Epithelial cell of proximal tubule (primary cell): ENCODE measurements around the gene PLCB1. TPM values are rescaled to one million over a fixed set of nuclear protein-coding genes. Genes with fewer than 3 reads are reported as not detected.

Experiments
- DNase-seq: peaks from one replicate; pipeline ENCODE4 v3.0.0-alpha.2; 2011; ENCODE audit warnings: low read depth
- H3K4me3 ChIP-seq: 2 replicates; pipeline ENCODE4 v1.5.1; 2011; ENCODE audit warnings: low read depth, mild to moderate bottlenecking, low read length
- total RNA-seq: library from RNA; depleted of rRNA; stranded (reverse); fragments of >200 nt; gene quantifications from 2 replicates; pipeline ENCODE4 v1.2.3, GENCODE V29; 2015
- TF ChIP-seq, protein P1 (sequence below): conservative IDR thresholded peaks from 2 replicates; pipeline ENCODE4 v1.5.1; 2012; ENCODE audit warnings: low read depth, mild to moderate bottlenecking, low read length

The PLCB1 gene
- total RNA-seq, 1 donor from 2014 or later: 2.2 TPM

DNA sequence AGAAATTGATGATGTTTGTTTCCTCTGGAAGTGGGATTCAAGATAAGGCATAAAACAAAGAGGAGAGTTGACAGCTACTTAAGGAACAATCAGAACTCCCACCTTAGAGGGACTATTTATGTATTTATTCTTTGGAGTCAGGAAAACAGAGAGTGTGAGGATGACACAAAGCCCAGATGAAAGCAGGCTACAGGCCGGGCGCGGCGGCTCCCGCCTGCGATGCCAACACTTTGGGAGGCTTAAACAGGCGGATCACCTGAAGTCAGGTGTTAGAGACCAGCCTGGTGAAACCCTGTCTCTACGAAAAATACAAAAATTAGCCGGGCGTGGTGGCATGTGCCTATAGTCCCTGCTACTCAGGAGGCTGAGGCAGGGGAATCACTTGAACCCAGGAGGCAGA lies 543.8 kb downstream of the PLCB1 start:
- DNase-seq: no peak
- TF ChIP-seq, protein P1, sequence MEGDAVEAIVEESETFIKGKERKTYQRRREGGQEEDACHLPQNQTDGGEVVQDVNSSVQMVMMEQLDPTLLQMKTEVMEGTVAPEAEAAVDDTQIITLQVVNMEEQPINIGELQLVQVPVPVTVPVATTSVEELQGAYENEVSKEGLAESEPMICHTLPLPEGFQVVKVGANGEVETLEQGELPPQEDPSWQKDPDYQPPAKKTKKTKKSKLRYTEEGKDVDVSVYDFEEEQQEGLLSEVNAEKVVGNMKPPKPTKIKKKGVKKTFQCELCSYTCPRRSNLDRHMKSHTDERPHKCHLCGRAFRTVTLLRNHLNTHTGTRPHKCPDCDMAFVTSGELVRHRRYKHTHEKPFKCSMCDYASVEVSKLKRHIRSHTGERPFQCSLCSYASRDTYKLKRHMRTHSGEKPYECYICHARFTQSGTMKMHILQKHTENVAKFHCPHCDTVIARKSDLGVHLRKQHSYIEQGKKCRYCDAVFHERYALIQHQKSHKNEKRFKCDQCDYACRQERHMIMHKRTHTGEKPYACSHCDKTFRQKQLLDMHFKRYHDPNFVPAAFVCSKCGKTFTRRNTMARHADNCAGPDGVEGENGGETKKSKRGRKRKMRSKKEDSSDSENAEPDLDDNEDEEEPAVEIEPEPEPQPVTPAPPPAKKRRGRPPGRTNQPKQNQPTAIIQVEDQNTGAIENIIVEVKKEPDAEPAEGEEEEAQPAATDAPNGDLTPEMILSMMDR: no peak
- no peak overlapping the region for H3K4me3 ChIP-seq

DNA sequence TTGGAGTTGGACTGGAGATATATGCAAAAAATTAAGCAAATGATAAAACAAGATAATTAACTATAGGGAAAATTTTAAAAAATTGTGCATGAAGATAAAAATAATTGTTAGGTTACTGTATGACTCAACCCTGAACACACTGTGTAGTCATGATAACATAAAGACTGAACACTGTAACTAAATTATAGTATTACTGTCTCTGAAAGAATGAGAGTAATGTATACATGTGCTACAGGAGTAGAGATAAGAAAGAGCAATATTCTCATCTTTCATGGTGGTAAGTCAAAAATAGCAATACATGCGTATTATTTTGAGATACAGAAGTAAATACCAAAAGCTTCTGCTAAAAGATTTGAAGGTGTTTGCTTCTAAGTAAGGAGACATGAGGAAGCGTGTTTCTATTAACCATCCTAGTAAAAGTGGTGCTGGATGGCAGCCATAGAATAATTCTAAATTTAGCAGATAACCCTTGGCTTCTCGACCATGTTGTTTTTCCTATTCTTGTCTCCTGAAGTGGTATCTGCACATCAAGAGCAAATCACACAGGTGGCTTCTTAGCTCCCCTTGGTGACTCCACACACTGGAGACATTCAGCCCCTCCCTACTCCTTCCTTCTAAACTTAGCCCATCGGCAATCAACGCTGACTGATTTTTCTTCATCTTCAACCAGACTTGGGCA lies 546.2 kb downstream of the PLCB1 start:
- DNase-seq: no peak
- TF ChIP-seq, protein P1: no peak
- no peak overlapping the region for H3K4me3 ChIP-seq

DNA sequence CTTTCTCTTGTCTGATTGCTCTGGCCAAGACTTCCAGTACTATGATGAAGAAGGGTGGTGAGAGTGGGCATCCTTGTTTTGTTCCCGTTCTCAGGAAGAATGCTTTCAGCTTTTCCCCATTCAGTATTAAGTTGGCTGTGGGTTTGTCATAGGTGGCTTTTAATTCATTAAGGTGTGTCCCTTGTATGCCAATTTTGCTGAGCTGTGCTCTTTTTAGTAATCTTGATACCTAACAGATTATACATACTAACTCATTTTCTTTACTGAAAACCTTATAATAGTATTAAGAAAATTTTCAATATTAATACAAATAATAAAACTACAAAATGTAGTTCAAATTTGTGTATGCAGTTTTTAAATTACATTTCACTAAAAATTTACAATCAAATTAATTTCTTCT lies 557.3 kb downstream of the PLCB1 start:
- no peak for DNase-seq
- no peak overlapping the region for H3K4me3 ChIP-seq
- TF ChIP-seq, protein P1: no peak

DNA sequence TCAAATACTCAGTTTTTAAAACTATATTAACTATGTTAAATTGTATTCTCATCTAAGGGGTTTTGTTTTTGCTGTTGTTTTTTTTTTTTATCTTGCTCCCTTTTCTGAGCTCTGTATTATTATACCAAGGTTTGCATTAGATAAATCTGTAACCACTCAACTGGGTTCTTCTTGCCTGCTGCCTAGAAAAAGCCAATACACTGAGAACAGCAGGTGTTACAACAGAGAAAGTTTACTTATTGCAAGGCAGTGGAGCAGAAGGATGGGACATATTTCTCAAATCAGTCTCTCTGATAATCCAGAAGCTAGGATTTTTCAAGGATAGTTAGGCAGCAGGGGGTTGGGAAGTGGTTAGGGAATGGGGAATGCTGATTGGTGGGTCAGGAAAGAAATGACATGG lies 558.0 kb downstream of the PLCB1 start:
- DNase-seq: no peak
- no peak overlapping the region for H3K4me3 ChIP-seq
- TF ChIP-seq, protein P1: no peak

DNA sequence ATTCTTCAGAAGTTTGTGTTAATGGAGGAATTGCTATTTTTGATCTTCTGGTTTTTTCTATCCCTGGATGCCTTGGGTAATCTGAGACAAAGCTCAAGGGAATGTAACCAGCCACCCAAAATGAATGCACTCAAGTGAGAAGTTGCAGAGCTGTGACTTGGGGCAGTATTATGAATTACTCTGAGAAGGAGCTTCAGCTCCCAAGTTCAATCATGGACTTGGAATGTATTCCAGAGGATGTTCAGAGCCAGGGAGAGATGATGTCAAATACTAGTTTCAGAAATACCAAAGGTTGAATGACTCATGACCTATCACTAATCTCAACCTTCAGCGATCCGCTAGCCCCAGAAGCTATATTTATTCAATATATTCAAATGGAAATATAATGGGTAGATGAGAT lies 561.6 kb downstream of the PLCB1 start:
- DNase-seq: peak; percentile 15

DNA sequence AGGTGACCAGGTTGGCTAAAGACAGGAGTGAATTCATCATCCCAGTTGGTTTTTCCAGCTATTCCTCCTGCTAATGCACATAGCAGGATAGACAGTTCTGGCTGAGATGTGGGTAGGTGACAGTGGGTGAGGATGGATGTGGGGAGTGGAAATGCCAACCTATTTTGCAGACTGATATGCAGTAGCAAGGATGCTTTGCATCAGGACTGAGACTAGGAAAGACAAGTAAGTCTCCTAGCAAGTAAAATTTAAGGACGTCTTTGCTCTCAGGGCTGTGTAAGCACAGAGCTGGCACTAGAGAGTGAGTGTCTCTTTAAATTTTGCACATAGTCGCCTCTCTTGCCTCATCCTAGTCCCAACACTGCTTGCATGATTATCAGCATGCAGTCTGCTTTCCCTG lies 568.7 kb downstream of the PLCB1 start:
- no peak for DNase-seq
- TF ChIP-seq, protein P1: no peak
- no peak overlapping the region for H3K4me3 ChIP-seq

More for the DNA sequence above, 561.6 kb downstream of the PLCB1 start:
- no peak overlapping the region for H3K4me3 ChIP-seq
- TF ChIP-seq, protein P1: no peak
